ENCODE results near the gene HM13. TPM values are rescaled to one million over a fixed set of nuclear protein-coding genes. Genes with fewer than 3 reads are reported as not detected.

HM13 gene
- total and polyA plus RNA-seq, 2 of the 13 experiments (the other 11 are each of a cell fraction or from before 2014, with no cell fraction given) = 118 to 243 TPM

- TF ChIP-seq STAT6 (CRISPR knock-in tag; IDR thresholded peaks at IDR 0.05; ENCODE audit: borderline replicate concordance) (no peak), EP300 (IDR thresholded peaks at IDR 0.05; ENCODE audit: low read depth in 2 of 2, low read length in 2 of 2) (no peak), EP300 (CRISPR knock-in tag; IDR thresholded peaks at IDR 0.05; ENCODE audit: borderline replicate concordance) (peak; percentile 57; the same call in 1 of the 2 replicates), HMG20B (CRISPR knock-in tag; conservative IDR thresholded peaks at IDR 0.05) (no peak; the same call in 1 of the 2 replicates), ZNF775 (CRISPR knock-in tag; IDR thresholded peaks at IDR 0.05; ENCODE audit: borderline replicate concordance) (no peak), IKZF4 (CRISPR knock-in tag; IDR thresholded peaks at IDR 0.05; ENCODE audit: borderline replicate concordance, low read depth, not compliant biosample characterization) (no peak), ZNF563 (CRISPR knock-in tag; IDR thresholded peaks at IDR 0.05) (no peak), SNAPC4 (CRISPR knock-in tag; IDR thresholded peaks at IDR 0.05) (no peak), ZNF770 (CRISPR knock-in tag; IDR thresholded peaks at IDR 0.05) (no peak), ZNF558 (CRISPR knock-in tag; IDR thresholded peaks at IDR 0.05; ENCODE audit: borderline replicate concordance) (no peak), BORCS8-MEF2B (CRISPR knock-in tag; IDR thresholded peaks at IDR 0.05) (peak; percentile 80; the same call in 1 of the 2 replicates), ZNF205 (CRISPR knock-in tag; IDR thresholded peaks at IDR 0.05) (peak; percentile 56; the same call in 1 of the 2 replicates), RBM22 (optimal IDR thresholded peaks at IDR 0.05; ENCODE audit: low read length) (peak; percentile 16), ZNF512B (CRISPR knock-in tag; IDR thresholded peaks at IDR 0.05; ENCODE audit: borderline replicate concordance) (peak; percentile 81; the same call in 1 of the 2 replicates), ZFP90 (CRISPR knock-in tag; IDR thresholded peaks at IDR 0.05; ENCODE audit: borderline replicate concordance) (no peak)
Observed at GRCh38 chr20:31573555-31574321, 59.5 kb downstream of the HM13 start (continued).

Measured in HepG2 (cell line).